ENCODE results near the gene TSPAN18. TPM values are rescaled to one million over a fixed set of nuclear protein-coding genes. Genes with fewer than 3 reads are reported as not detected.
"Not testable (repeated sequence)": the region's sequence is repeated elsewhere in the genome, so short reads cannot be mapped to it uniquely, and the experiment has no call there.

TSPAN18 gene
- total RNA-seq, 2 experiments from 2014 or later = 7.5 to 8.7 TPM

GRCh38 chr11:44866286-44866685 lies 139.5 kb downstream of the TSPAN18 start:
- Mint-ChIP-seq H3K27ac (no peak overlapping the region), H3K36me3 (ENCODE audit: low read depth) (no peaks in the 10 kb centered on the region), H3K4me1 (ENCODE audit: low read depth) (peaks cover 17% of the 10 kb centered on the region), H3K4me3 (no peak overlapping the region), H3K9me3 (ENCODE audit: insufficient read depth) (no peaks in the 10 kb centered on the region), H3K27me3 (ENCODE audit: low read depth) (peaks cover 35% of the 10 kb centered on the region)
- DNase-seq (no peak), ATAC-seq (no peak)
- ChIA-PET CTCF (no interaction called here), POLR2A (no interaction called here)

GRCh38 chr11:44868021-44868420 lies 141.3 kb downstream of the TSPAN18 start:
- no peaks in the 10 kb centered on the region for H3K36me3 Mint-ChIP-seq (ENCODE audit: low read depth)
- DNase-seq (no peak), ATAC-seq (no peak)
- ChIA-PET POLR2A (no interaction called here), CTCF (interaction anchor here (1.0 kb wide), 1 partner anchor 92 kb away, joined by 3 read pairs; no protein-coding TSS in a partner anchor)
- H3K4me1 Mint-ChIP-seq (ENCODE audit: low read depth) = peaks cover under 1% of the 10 kb centered on the region
- peaks cover 37% of the 10 kb centered on the region for H3K27me3 Mint-ChIP-seq (ENCODE audit: low read depth)
- no peak overlapping the region for H3K27ac Mint-ChIP-seq
- no peak overlapping the region for H3K4me3 Mint-ChIP-seq
- no peaks in the 10 kb centered on the region for H3K9me3 Mint-ChIP-seq (ENCODE audit: insufficient read depth)

GRCh38 chr11:44868455-44869421 lies 142.0 kb downstream of the TSPAN18 start:
- Mint-ChIP-seq H3K9me3 (ENCODE audit: insufficient read depth) (no peaks in the 10 kb centered on the region), H3K36me3 (ENCODE audit: low read depth) (no peaks in the 10 kb centered on the region), H3K4me3 (no peak overlapping the region), H3K27me3 (ENCODE audit: low read depth) (peaks cover 34% of the 10 kb centered on the region), H3K4me1 (ENCODE audit: low read depth) (no peaks in the 10 kb centered on the region), H3K27ac (no peak overlapping the region)
- DNase-seq = no peak
- ChIA-PET CTCF (interaction anchor here (1.0 kb wide), 1 partner anchor 93 kb away, joined by 3 read pairs; no protein-coding TSS in a partner anchor), POLR2A (no interaction called here)
- no peak for ATAC-seq

- ATAC-seq = no peak
- H3K27me3 Mint-ChIP-seq (ENCODE audit: low read depth) = peaks cover 28% of the 10 kb centered on the region
- DNase-seq = no peak
- no peaks in the 10 kb centered on the region for H3K36me3 Mint-ChIP-seq (ENCODE audit: low read depth)
- no peak overlapping the region for H3K4me3 Mint-ChIP-seq
- ChIA-PET CTCF (interaction anchor here (1.0 to 1.4 kb wide), 2 partner anchors 41 to 313 kb away, joined by 4 read pairs; no protein-coding TSS in a partner anchor), POLR2A (no interaction called here)
- H3K9me3 Mint-ChIP-seq (ENCODE audit: insufficient read depth) = no peaks in the 10 kb centered on the region
- no peak overlapping the region for H3K27ac Mint-ChIP-seq
- H3K4me1 Mint-ChIP-seq (ENCODE audit: low read depth) = no peaks in the 10 kb centered on the region
Measured at GRCh38 chr11:44870181-44870580, 143.4 kb downstream of the TSPAN18 start.

- H3K4me3 Mint-ChIP-seq = no peak overlapping the region
- no peaks in the 10 kb centered on the region for H3K4me1 Mint-ChIP-seq (ENCODE audit: low read depth)
- POLR2A ChIA-PET = interaction anchor here (0.6 kb wide), 1 partner anchor 28 kb away, joined by 3 read pairs; no protein-coding TSS in a partner anchor
- ATAC-seq = no peak
- H3K9me3 Mint-ChIP-seq (ENCODE audit: insufficient read depth) = no peaks in the 10 kb centered on the region
- no peaks in the 10 kb centered on the region for H3K36me3 Mint-ChIP-seq (ENCODE audit: low read depth)
- CTCF ChIA-PET = interaction anchor here (1.0 to 1.4 kb wide), 2 partner anchors 40 to 314 kb away, joined by 4 read pairs; no protein-coding TSS in a partner anchor
- peaks cover 27% of the 10 kb centered on the region for H3K27me3 Mint-ChIP-seq (ENCODE audit: low read depth)
- H3K27ac Mint-ChIP-seq = no peak overlapping the region
- no peak for DNase-seq
Measured at GRCh38 chr11:44870615-44871176, 143.9 kb downstream of the TSPAN18 start.

GRCh38 chr11:44871682-44872081 lies 144.9 kb downstream of the TSPAN18 start:
- H3K36me3 Mint-ChIP-seq (ENCODE audit: low read depth); ATAC-seq; CTCF ChIA-PET; H3K4me1 Mint-ChIP-seq (ENCODE audit: low read depth); POLR2A ChIA-PET; H3K9me3 Mint-ChIP-seq (ENCODE audit: insufficient read depth); H3K4me3 Mint-ChIP-seq; H3K27ac Mint-ChIP-seq; DNase-seq: not testable (repeated sequence)
- peaks cover 24% of the 10 kb centered on the region for H3K27me3 Mint-ChIP-seq (ENCODE audit: low read depth)

GRCh38 chr11:44872556-44872955 lies 145.8 kb downstream of the TSPAN18 start:
- Mint-ChIP-seq H3K27me3 (ENCODE audit: low read depth) (peaks cover 23% of the 10 kb centered on the region), H3K9me3 (ENCODE audit: insufficient read depth) (no peaks in the 10 kb centered on the region), H3K27ac (no peak overlapping the region), H3K4me1 (ENCODE audit: low read depth) (no peaks in the 10 kb centered on the region), H3K4me3 (no peak overlapping the region), H3K36me3 (ENCODE audit: low read depth) (no peaks in the 10 kb centered on the region)
- CTCF ChIA-PET = no interaction called here
- POLR2A ChIA-PET = no interaction called here
- ATAC-seq (no peak), DNase-seq (no peak)

GRCh38 chr11:44873537-44873936 lies 146.8 kb downstream of the TSPAN18 start:
- POLR2A ChIA-PET = no interaction called here
- no peak for DNase-seq
- CTCF ChIA-PET = no interaction called here
- no peaks in the 10 kb centered on the region for H3K4me1 Mint-ChIP-seq (ENCODE audit: low read depth)
- no peak for ATAC-seq
- H3K9me3 Mint-ChIP-seq (ENCODE audit: insufficient read depth) = no peaks in the 10 kb centered on the region
- no peaks in the 10 kb centered on the region for H3K36me3 Mint-ChIP-seq (ENCODE audit: low read depth)
- H3K27me3 Mint-ChIP-seq (ENCODE audit: low read depth) = peaks cover 17% of the 10 kb centered on the region
- H3K27ac Mint-ChIP-seq = no peak overlapping the region
- H3K4me3 Mint-ChIP-seq = no peak overlapping the region

- ChIA-PET CTCF (interaction anchor here (1.3 kb wide), 1 partner anchor 62 kb away, joined by 3 read pairs; no protein-coding TSS in a partner anchor), POLR2A (no interaction called here)
- peaks cover 17% of the 10 kb centered on the region for H3K27me3 Mint-ChIP-seq (ENCODE audit: low read depth)
- ATAC-seq (no peak), DNase-seq (no peak)
- H3K4me1 Mint-ChIP-seq (ENCODE audit: low read depth) = no peaks in the 10 kb centered on the region
- no peak overlapping the region for H3K4me3 Mint-ChIP-seq
- no peaks in the 10 kb centered on the region for H3K9me3 Mint-ChIP-seq (ENCODE audit: insufficient read depth)
- H3K36me3 Mint-ChIP-seq (ENCODE audit: low read depth) = no peaks in the 10 kb centered on the region
- H3K27ac Mint-ChIP-seq = no peak overlapping the region
Measured at GRCh38 chr11:44874284-44874683, 147.5 kb downstream of the TSPAN18 start.

GRCh38 chr11:44875037-44875436 lies 148.3 kb downstream of the TSPAN18 start:
- Mint-ChIP-seq H3K27ac (no peak overlapping the region), H3K9me3 (ENCODE audit: insufficient read depth) (no peaks in the 10 kb centered on the region), H3K36me3 (ENCODE audit: low read depth) (no peaks in the 10 kb centered on the region), H3K4me1 (ENCODE audit: low read depth) (no peaks in the 10 kb centered on the region), H3K4me3 (no peak overlapping the region), H3K27me3 (ENCODE audit: low read depth) (peaks cover 16% of the 10 kb centered on the region)
- POLR2A ChIA-PET = no interaction called here
- CTCF ChIA-PET = interaction anchor here (1.2 to 1.3 kb wide), 3 partner anchors 36 to 99 kb away, joined by 3 read pairs; no protein-coding TSS in a partner anchor
- no peak for DNase-seq
- ATAC-seq = no peak

- ChIA-PET POLR2A (no interaction called here), CTCF (interaction anchor here (1.2 to 1.3 kb wide), 2 partner anchors 35 to 100 kb away, joined by 3 read pairs; no protein-coding TSS in a partner anchor)
- Mint-ChIP-seq H3K4me1 (ENCODE audit: low read depth) (no peaks in the 10 kb centered on the region), H3K9me3 (ENCODE audit: insufficient read depth) (no peaks in the 10 kb centered on the region), H3K27me3 (ENCODE audit: low read depth) (peaks cover 8% of the 10 kb centered on the region), H3K27ac (no peak overlapping the region), H3K36me3 (ENCODE audit: low read depth) (no peaks in the 10 kb centered on the region), H3K4me3 (no peak overlapping the region)
- ATAC-seq = no peak
- DNase-seq = no peak
Measured at GRCh38 chr11:44876194-44876723, 149.5 kb downstream of the TSPAN18 start.

GRCh38 chr11:44876906-44877305 lies 150.1 kb downstream of the TSPAN18 start:
- H3K27me3 Mint-ChIP-seq (ENCODE audit: low read depth) = peaks cover 4% of the 10 kb centered on the region
- POLR2A ChIA-PET = no interaction called here
- no peaks in the 10 kb centered on the region for H3K4me1 Mint-ChIP-seq (ENCODE audit: low read depth)

More at GRCh38 chr11:44876906-44877305, 150.1 kb downstream of the TSPAN18 start:
- no peaks in the 10 kb centered on the region for H3K36me3 Mint-ChIP-seq (ENCODE audit: low read depth)
- DNase-seq (no peak), ATAC-seq (no peak)
- H3K9me3 Mint-ChIP-seq (ENCODE audit: insufficient read depth) = no peaks in the 10 kb centered on the region
- no peak overlapping the region for H3K4me3 Mint-ChIP-seq
- no peak overlapping the region for H3K27ac Mint-ChIP-seq
- CTCF ChIA-PET = no interaction called here

Measured in activated CD8-positive, alpha-beta T cell treated with anti-CD3 and anti-CD28 coated beads, Interleukin-2, amount 10 ng/mL, durations not matched to agents 7 days and 5 days (primary cell).